NT2/D1 (cell line): ENCODE results near the gene SPIRE1.

ENCODE experiments used
- YY1 ChIP-seq: IDR thresholded peaks from 2 replicates; pipeline ENCODE4 v1.6.1; 2011; ENCODE audit not compliant: insufficient read length, insufficient read depth
- ZNF274 ChIP-seq: IDR thresholded peaks from 2 replicates; pipeline ENCODE4 v1.6.1; 2011; ENCODE audit warnings: mild to moderate bottlenecking, low read depth, low read length

- TF ChIP-seq YY1: no peak
- no peak for TF ChIP-seq ZNF274
Measured at GRCh38 chr18:12500986-12501385, 156.9 kb downstream of the SPIRE1 start.
